ENCODE measurements around the gene PCLAF. TPM values are rescaled to one million over a fixed set of nuclear protein-coding genes. Genes with fewer than 3 reads are reported as not detected.
A peak's percentile ranks its signal among the peaks of the same experiment; 100 is the strongest.

PCLAF gene
- total and polyA plus RNA-seq, 4 donors, result 3.5 to 36.2 (median 6.0) TPM

- H3K36me3 ChIP-seq (ENCODE audit: control insufficient read depth in 4 of 4, insufficient read depth in 4 of 4, low read length in 4 of 4), result no peaks in the 10 kb centered on the region
- no peaks in the 10 kb centered on the region for H3K9me3 ChIP-seq (ENCODE audit: control insufficient read depth in 4 of 4, insufficient read depth in 3 of 4, low read length in 3 of 4)
- TF ChIP-seq, protein P1, sequence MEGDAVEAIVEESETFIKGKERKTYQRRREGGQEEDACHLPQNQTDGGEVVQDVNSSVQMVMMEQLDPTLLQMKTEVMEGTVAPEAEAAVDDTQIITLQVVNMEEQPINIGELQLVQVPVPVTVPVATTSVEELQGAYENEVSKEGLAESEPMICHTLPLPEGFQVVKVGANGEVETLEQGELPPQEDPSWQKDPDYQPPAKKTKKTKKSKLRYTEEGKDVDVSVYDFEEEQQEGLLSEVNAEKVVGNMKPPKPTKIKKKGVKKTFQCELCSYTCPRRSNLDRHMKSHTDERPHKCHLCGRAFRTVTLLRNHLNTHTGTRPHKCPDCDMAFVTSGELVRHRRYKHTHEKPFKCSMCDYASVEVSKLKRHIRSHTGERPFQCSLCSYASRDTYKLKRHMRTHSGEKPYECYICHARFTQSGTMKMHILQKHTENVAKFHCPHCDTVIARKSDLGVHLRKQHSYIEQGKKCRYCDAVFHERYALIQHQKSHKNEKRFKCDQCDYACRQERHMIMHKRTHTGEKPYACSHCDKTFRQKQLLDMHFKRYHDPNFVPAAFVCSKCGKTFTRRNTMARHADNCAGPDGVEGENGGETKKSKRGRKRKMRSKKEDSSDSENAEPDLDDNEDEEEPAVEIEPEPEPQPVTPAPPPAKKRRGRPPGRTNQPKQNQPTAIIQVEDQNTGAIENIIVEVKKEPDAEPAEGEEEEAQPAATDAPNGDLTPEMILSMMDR (IDR thresholded peaks at IDR 0.05; ENCODE audit: control extremely low read depth, extremely low read depth), result no peak
- no peaks in the 10 kb centered on the region for H3K4me1 ChIP-seq (ENCODE audit: control insufficient read depth in 5 of 5, insufficient read depth in 5 of 5, low read length in 5 of 5)
- 84 to 96% methylated on average over 2 of the region's 2 CpGs for WGBS, 2 donors
- ATAC-seq (ENCODE audit: insufficient read depth, low FRiP score) (no peak), DNase-seq (no peak)
- H3K27me3 ChIP-seq (ENCODE audit: control insufficient read depth in 3 of 3, insufficient read depth in 3 of 3, low read length in 2 of 3), result no peaks in the 10 kb centered on the region
- no peak overlapping the region for H3K27ac ChIP-seq (ENCODE audit: low read depth in 1 of 2, low read length in 1 of 2)
- no peak overlapping the region for H3K9ac ChIP-seq (ENCODE audit: insufficient read depth in 1 of 2, low read length in 2 of 2)
- H3K4me3 ChIP-seq, result no peak overlapping the region
Measured at GRCh38 chr15:64369078-64369607, 12.1 kb downstream of the PCLAF start.

- Histone ChIP-seq H3K4me3 (no peak overlapping the region), H3K27ac (ENCODE audit: low read depth in 1 of 2, low read length in 1 of 2) (no peak overlapping the region), H3K4me1 (ENCODE audit: control insufficient read depth in 5 of 5, insufficient read depth in 5 of 5, low read length in 5 of 5) (peaks cover 0 to 5% (median 0%) of the 10 kb centered on the region in 5 donors), H3K9me3 (ENCODE audit: control insufficient read depth in 4 of 4, insufficient read depth in 3 of 4, low read length in 3 of 4) (no peaks in the 10 kb centered on the region), H3K36me3 (ENCODE audit: control insufficient read depth in 4 of 4, insufficient read depth in 4 of 4, low read length in 4 of 4) (no peaks in the 10 kb centered on the region), H3K9ac (ENCODE audit: insufficient read depth in 1 of 2, low read length in 2 of 2) (no peak overlapping the region), H3K27me3 (ENCODE audit: control insufficient read depth in 3 of 3, insufficient read depth in 3 of 3, low read length in 2 of 3) (no peaks in the 10 kb centered on the region)
- TF ChIP-seq, protein P1 (IDR thresholded peaks at IDR 0.05; ENCODE audit: control extremely low read depth, extremely low read depth), result no peak
- DNase-seq, result no peak
- 97 to 98% methylated on average over 4 of the region's 4 CpGs for WGBS, 2 donors
- no peak for ATAC-seq (ENCODE audit: insufficient read depth, low FRiP score)
Measured at GRCh38 chr15:64361259-64361658, 20.0 kb downstream of the PCLAF start.

- WGBS, 2 donors, result 43 to 49% methylated on average over 5 of the region's 5 CpGs
Measured at GRCh38 chr15:64356710-64357040, 24.6 kb downstream of the PCLAF start.

More at GRCh38 chr15:64356710-64357040, 24.6 kb downstream of the PCLAF start:
- TF ChIP-seq, protein P1 (IDR thresholded peaks at IDR 0.05; ENCODE audit: control extremely low read depth, extremely low read depth), result no peak
- H3K4me3 ChIP-seq, result no peak overlapping the region
- DNase-seq (no peak), ATAC-seq (ENCODE audit: insufficient read depth, low FRiP score) (no peak)
- H3K36me3 ChIP-seq (ENCODE audit: control insufficient read depth in 4 of 4, insufficient read depth in 4 of 4, low read length in 4 of 4), result no peaks in the 10 kb centered on the region
- no peaks in the 10 kb centered on the region for H3K27me3 ChIP-seq (ENCODE audit: control insufficient read depth in 3 of 3, insufficient read depth in 3 of 3, low read length in 2 of 3)
- peaks cover 0 to 12% (median 0%) of the 10 kb centered on the region in 5 donors for H3K4me1 ChIP-seq (ENCODE audit: control insufficient read depth in 5 of 5, insufficient read depth in 5 of 5, low read length in 5 of 5)
- H3K9ac ChIP-seq (ENCODE audit: insufficient read depth in 1 of 2, low read length in 2 of 2), result peak overlapping the region; percentile 59 to 85
- no peak overlapping the region for H3K27ac ChIP-seq (ENCODE audit: low read depth in 1 of 2, low read length in 1 of 2)
- no peaks in the 10 kb centered on the region for H3K9me3 ChIP-seq (ENCODE audit: control insufficient read depth in 4 of 4, insufficient read depth in 3 of 4, low read length in 3 of 4)
